Heart left ventricle (tissue), 16 donors: ENCODE results near the gene EIF3D. TPM values are rescaled to one million over a fixed set of nuclear protein-coding genes. Genes with fewer than 3 reads are reported as not detected.

Experiments
- ATAC-seq, 4 donors: fragments of 200-7000 bp; cut with Tn5 transposase; one replicate each; pipeline ENCODE4 v1.9.1; 2020 to 2022; ENCODE audit warnings: moderate library complexity in 4 of 4, mild to moderate bottlenecking in 3 of 4, moderate number of reproducible peaks in 1 of 4
- DNase-seq, 5 donors: peaks; one replicate each; pipeline ENCODE4 v3.0.0-alpha.2; 2020
- H3K27ac ChIP-seq, 12 donors: fragments of 200-600 bp; sonication (generic) in 4 of 12; one replicate each; pipeline versions ENCODE4 v1.5.0 to v1.8.0; 2016 to 2022; ENCODE audit warnings: mild to moderate bottlenecking in 2 of 12
- H3K27me3 ChIP-seq, 9 donors: fragments of 200-600 bp; sonication (generic) in 2 of 9; one replicate each; pipeline versions ENCODE4 v1.5.1 to v1.8.0; 2016 to 2022; ENCODE audit warnings: mild to moderate bottlenecking in 3 of 9
- H3K36me3 ChIP-seq, 9 donors: fragments of 200-600 bp; sonication (generic) in 2 of 9; one replicate each; pipeline versions ENCODE4 v1.5.0 to v1.8.0; 2018 to 2022; ENCODE audit warnings: mild to moderate bottlenecking in 2 of 9
- H3K4me1 ChIP-seq, 12 donors: fragments of 200-600 bp; sonication (generic) in 4 of 12; one replicate each; pipeline versions ENCODE4 v1.5.0 to v1.8.0; 2016 to 2022; ENCODE audit warnings: mild to moderate bottlenecking in 3 of 12
- H3K4me3 ChIP-seq, 12 donors: fragments of 200-600 bp; sonication (generic) in 4 of 12; one replicate each; pipeline versions ENCODE4 v1.5.0 to v1.8.0; 2017 to 2022; ENCODE audit warnings: mild to moderate bottlenecking in 9 of 12, moderate library complexity in 4 of 12
- H3K9me3 ChIP-seq, 12 donors: fragments of 200-600 bp; sonication (generic) in 4 of 12; one replicate each; pipeline versions ENCODE4 v1.5.0 to v1.8.0; 2016 to 2022; ENCODE audit warnings: mild to moderate bottlenecking in 1 of 12
- CTCF ChIP-seq, 12 donors: fragments of 200-600 bp; sonication (generic) in 4 of 12; IDR thresholded peaks; one replicate each; pipeline versions ENCODE4 v1.5.0 to v1.8.0; 2018 to 2022; ENCODE audit warnings: antibody characterized with exemption in 12 of 12, mild to moderate bottlenecking in 5 of 12
- POLR2A ChIP-seq, 2 donors: fragments of 450-650 bp; IDR thresholded peaks; one replicate each; pipeline ENCODE4 v1.6.1; 2017; ENCODE audit warnings: antibody characterized with exemption in 2 of 2, mild to moderate bottlenecking in 2 of 2, moderate library complexity in 2 of 2
- WGBS, 4 donors: extraction: QIAGEN DNeasy Blood & Tissue Kit in 2 of 4; methylation state at CpG; one replicate each; pipeline versions ENCODE4 v1.1.5 to v1.1.7; 2013 to 2018; 5-methylcytosine and 5-hydroxymethylcytosine counted together
- intact Hi-C, 10 donors: fragments of 100-400 bp; cut with DNase I; formaldehyde crosslinking; loops; one replicate each; pipeline versions ENCODE4 v1.11.1 to v1.14.2; 2022
- polyA plus RNA-seq, 2 donors: library from polyadenylated mRNA; stranded (reverse); fragments of 200-250 nt; gene quantifications; one replicate each; pipeline ENCODE4 v1.2.3, GENCODE V29; 2013
- total RNA-seq, 9 donors: library from RNA; depleted of rRNA in 2 of 9; stranded (reverse); fragments of >200 nt in 2 of 9; fragmentation: NEBNext Ultra II Directional in 3 of 9; extraction: Animal tissue kit (Norgen Biotek cat#: 25700) in 3 of 9; gene quantifications; one replicate each; pipeline versions ENCODE4 v1.1.0 to v1.2.4, GENCODE V29; 2016 to 2023
- donor health status: ischemic (EF 13 %, LVEDD 7.1; RV severe dilation, severe dysfunction).
- donor health status: healthy with polysubstance abuse.
- donor health status: DM: no; HTN: yes; CAD: no.
- donor health status: DM: no; HTN: no; CAD: no.
- donor health status: ischemic (EF 25% LVEDD 6.9; RV normal size, moderate dysfunction).
- donor health status: ischemic (EF 25% LVEDD 5.7; RV mildly dilated, moderate dysfunction).
- donor health status: healthy.
- donor health status: DM: yes; HTN: yes; CAD: no.
- donor health status: ischemic (EF 35%, LVEDD 5.7; RV mildly dilated, moderate dysfunction).
- donor health status: nonischemic (EF 11% LVEDD 7.7; RV severe dilation, severe dysfunction).
- donor health status: DM: yes; HTN: yes; CAD: no.
- donor health status: PGD.
- donor health status: ischemic (EF 29% LVEDD 5.4; RV normal size, mild dysfunction).
- donor health status: nonischemic (EF 23%, LVEDD 6.1; RV moderate dilation, normal function).

EIF3D gene
- total and polyA plus RNA-seq, 11 donors = 73.6 to 206 (median 89.4) TPM

GRCh38 chr22:36465232-36466021, 63.5 kb downstream of the EIF3D start:
- peak overlapping the region; percentile 80 to 98 (median 94) for H3K27ac ChIP-seq
- H3K36me3 ChIP-seq = peaks cover 0 to 19% (median 0%) of the 10 kb centered on the region in 9 donors
- 39 to 47% (median 42%) methylated on average over 18 to 25 of the region's 25 CpGs for WGBS, 4 donors
- no peak for TF ChIP-seq CTCF (IDR thresholded peaks at IDR 0.05)
- TF ChIP-seq POLR2A (IDR thresholded peaks at IDR 0.05) = peak in 1 of 2 donors; percentile 8
- no peaks in the 10 kb centered on the region for H3K27me3 ChIP-seq
- no peaks in the 10 kb centered on the region for H3K9me3 ChIP-seq
- no peak overlapping the region for H3K4me3 ChIP-seq
- DNase-seq (peak; percentile 80 to 93 (median 87)), ATAC-seq (peak; percentile 56 to 74 (median 70))
- intact Hi-C loops = loop anchor here in 9 of 10 donors (5.0 to 10.0 kb wide), 5 partner anchors 78 to 143 kb away; partner anchors contain the start of gene MYH9 (in 6 of the 9)
- H3K4me1 ChIP-seq = peaks cover 9 to 95% (median 86%) of the 10 kb centered on the region in 12 donors

DNA sequence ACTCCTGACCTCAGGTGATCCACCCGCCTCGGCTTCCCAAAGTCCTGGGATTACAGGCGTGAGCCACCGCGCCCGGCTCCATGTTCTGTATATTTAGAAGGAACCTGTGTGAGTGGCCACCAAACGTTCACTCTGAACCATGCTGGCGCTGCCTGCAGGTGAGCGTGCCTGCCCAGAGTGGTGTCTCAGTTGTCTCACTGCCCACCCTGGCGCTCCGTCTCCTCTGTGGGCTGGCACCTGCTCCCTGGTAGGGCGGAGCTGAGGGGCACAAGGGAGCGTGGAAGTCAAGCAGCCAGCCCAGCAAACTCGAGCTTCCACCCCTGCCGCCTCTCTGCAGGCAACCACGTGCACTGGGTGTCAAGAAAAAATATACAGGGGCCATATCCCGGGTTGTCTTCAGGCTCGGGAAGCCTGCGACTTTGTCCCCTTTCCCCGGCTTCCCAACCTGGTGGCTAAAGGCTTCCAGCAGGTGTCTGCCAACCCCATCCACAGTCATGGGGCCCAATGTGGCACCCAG, 64.2 kb downstream of the EIF3D start:
- H3K4me1 ChIP-seq = peaks cover 9 to 88% (median 81%) of the 10 kb centered on the region in 12 donors
- intact Hi-C loops = loop anchor here (5.0 to 10.0 kb wide), 5 partner anchors 77 to 142 kb away; partner anchors contain the start of gene MYH9 (in 7 of the 10)
- no peaks in the 10 kb centered on the region for H3K9me3 ChIP-seq
- TF ChIP-seq POLR2A (IDR thresholded peaks at IDR 0.05) (peak in 1 of 2 donors; percentile 17), CTCF (IDR thresholded peaks at IDR 0.05) (no peak)
- H3K36me3 ChIP-seq = peaks cover 0 to 19% (median 0%) of the 10 kb centered on the region in 9 donors
- H3K27ac ChIP-seq = peak overlapping the region; percentile 80 to 98 (median 94)
- no peak overlapping the region for H3K4me3 ChIP-seq
- DNase-seq (no peak), ATAC-seq (no peak)
- H3K27me3 ChIP-seq = no peaks in the 10 kb centered on the region
- WGBS, 4 donors = 69 to 81% (median 76%) methylated on average over 15 to 20 of the region's 20 CpGs

DNA sequence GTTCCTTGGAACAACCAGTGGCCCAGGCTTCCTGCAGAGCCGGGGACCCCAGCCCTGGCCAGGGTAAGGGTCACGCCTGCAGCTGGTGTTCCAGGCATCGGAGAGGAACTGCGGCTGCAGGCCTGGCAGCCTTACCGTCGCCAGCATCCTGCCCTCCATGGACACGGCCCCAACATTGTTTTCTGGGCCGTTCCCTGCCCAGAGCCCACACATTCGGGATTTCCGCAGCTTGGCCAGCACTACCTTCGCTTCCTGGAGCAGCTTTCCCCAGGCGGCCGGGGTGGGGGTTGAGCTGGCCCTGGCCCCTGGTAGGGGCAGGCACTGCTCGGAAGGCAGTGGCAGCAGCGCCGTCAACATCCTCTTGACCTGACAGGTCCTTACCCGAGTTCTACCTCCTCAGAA, 65.2 kb downstream of the EIF3D start:
- TF ChIP-seq CTCF (IDR thresholded peaks at IDR 0.05) (no peak), POLR2A (IDR thresholded peaks at IDR 0.05) (no peak)
- DNase-seq (peak; percentile 63 to 81 (median 80)), ATAC-seq (peak; percentile 5 to 51 (median 27))
- no peak overlapping the region for H3K4me3 ChIP-seq
- peaks cover 0 to 14% (median 0%) of the 10 kb centered on the region in 9 donors for H3K36me3 ChIP-seq
- H3K4me1 ChIP-seq = peaks cover 9 to 79% (median 71%) of the 10 kb centered on the region in 12 donors
- no peaks in the 10 kb centered on the region for H3K9me3 ChIP-seq
- WGBS, 4 donors = 55 to 75% (median 65%) methylated on average over 12 to 17 of the region's 17 CpGs
- peak overlapping the region; percentile 80 to 98 (median 94) for H3K27ac ChIP-seq
- intact Hi-C loops = loop anchor here in 3 of 10 donors (2.0 to 10.0 kb wide), 3 partner anchors 76 to 135 kb away; partner anchors contain the start of gene MYH9 (in 2 of the 3)
- H3K27me3 ChIP-seq = no peaks in the 10 kb centered on the region
